ENCODE data around the gene GTF3C4.

GTF3C4 gene, protein sequence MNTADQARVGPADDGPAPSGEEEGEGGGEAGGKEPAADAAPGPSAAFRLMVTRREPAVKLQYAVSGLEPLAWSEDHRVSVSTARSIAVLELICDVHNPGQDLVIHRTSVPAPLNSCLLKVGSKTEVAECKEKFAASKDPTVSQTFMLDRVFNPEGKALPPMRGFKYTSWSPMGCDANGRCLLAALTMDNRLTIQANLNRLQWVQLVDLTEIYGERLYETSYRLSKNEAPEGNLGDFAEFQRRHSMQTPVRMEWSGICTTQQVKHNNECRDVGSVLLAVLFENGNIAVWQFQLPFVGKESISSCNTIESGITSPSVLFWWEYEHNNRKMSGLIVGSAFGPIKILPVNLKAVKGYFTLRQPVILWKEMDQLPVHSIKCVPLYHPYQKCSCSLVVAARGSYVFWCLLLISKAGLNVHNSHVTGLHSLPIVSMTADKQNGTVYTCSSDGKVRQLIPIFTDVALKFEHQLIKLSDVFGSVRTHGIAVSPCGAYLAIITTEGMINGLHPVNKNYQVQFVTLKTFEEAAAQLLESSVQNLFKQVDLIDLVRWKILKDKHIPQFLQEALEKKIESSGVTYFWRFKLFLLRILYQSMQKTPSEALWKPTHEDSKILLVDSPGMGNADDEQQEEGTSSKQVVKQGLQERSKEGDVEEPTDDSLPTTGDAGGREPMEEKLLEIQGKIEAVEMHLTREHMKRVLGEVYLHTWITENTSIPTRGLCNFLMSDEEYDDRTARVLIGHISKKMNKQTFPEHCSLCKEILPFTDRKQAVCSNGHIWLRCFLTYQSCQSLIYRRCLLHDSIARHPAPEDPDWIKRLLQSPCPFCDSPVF

DNA sequence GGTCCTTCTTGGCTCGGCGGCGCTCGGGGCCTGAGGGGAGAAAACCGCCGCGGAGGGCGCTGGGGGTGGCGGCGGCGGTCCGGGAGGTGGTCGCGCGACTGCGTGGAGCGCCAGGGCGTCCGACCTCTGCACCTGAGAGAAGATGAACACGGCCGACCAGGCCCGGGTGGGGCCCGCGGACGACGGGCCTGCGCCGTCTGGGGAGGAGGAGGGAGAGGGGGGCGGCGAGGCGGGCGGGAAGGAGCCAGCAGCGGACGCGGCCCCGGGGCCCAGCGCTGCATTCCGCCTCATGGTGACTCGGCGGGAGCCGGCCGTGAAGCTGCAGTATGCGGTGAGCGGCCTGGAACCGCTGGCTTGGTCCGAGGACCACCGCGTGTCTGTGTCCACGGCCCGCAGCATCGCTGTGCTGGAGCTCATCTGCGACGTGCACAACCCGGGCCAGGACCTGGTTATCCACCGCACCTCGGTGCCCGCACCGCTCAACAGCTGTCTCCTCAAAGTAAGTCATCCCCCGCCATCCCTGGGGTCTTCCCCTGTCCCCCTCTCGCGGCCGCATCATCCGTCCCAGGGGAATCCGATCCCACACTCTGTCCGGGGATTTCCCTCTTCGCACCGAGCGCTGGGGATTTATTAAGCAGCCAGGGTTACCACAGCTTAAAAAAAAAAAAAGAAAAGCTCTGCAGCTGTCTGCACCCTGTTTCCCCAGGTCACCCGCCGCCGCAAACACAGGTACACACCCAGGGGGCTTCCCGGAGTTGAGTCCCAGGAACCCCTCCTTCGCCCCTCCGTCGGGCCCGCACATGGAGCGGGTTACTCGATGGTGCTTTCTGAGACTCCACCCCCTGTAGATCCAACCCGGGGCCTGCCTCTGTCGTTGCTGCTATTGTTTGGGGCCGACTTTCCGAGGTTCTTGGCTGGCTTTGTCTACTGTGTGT lies at the start of gene GTF3C4:
Gene GTF3C4, plus strand, starts transcription at position 8 of the 935 bp plus-strand sequence. Its CDS starts 135 bp downstream, at position 143.
- peak; percentile 54 for DNase-seq

DNA sequence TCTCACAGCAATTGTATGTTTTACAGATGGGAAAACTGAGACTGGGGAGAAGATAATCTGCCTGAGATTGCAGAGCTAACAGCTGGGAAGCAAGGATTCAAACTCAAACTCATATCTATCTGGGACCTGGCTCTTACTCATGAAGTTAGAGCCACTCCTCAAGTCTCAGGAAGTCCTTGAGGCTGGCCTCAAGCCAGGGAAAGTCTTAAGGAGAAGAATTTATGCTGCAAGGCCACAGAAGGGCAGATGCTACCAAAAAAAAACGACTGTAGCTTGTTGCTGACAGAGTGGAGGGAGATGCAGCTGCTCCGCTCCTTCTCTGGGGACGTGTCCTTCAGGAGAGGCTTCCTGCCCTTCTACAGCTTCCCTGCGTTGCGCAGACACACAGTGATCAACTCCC lies 48.1 kb upstream of the GTF3C4 start:
- DNase-seq = peak; percentile 29

DNA sequence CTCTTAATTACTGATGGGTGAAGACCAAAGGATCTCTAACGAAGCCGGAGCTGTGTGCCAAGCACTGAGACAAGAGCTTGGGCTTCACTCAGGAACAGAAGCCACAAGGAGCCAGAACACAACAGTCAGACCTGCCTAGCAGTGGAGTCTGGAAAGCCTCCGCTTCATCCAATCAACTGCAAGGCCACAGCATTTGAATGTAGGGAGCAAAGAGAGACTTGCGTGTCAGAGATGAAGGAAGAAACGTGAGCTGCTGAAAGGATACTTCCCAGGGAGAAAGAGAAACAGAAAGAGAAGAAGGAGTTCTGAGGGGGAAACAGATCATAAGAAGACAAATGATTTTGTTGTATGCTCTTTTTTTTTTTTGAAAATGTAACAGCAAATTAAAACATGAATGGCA lies 44.0 kb upstream of the GTF3C4 start:
- DNase-seq = no peak

DNA sequence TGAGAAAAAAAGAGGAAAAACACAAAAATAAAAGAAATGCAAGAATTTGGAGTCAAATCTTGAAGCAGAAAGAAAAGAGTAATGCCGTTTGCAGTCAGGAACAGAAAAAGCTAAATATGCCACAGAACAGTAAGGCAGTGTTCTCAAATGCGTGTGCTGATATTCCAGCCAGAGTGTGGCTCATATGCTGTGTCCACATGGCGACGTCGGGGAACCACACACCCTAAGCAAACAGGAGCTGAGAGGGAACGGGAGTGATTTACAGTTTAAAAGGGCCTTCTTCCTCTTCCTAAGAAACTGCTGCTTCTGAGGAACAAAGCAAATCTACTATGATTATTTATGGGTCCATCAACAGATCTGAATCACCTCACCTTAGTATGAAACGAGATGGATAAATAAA lies 43.2 kb upstream of the GTF3C4 start:
- DNase-seq = peak; percentile 23

DNA sequence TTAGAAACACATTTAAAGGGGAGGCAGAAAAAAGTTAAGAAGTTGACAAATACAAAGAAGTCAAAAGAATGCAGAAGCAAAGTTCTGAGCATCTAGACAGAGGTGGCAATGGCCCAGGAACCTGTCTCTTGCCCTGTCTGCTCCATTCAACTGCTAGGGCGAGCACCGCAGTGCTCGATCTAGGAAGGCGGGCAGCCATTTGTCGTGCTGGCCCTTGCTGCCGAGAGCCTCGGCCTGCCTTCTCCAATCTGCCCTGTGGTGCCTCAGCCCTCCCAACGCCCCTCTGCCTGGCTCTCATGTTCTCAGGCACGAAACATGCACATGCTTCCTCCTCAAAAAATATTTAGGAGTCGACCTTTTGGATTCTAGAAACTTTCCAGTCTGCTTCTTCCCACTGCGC lies 42.7 kb upstream of the GTF3C4 start:
- DNase-seq = no peak

DNA sequence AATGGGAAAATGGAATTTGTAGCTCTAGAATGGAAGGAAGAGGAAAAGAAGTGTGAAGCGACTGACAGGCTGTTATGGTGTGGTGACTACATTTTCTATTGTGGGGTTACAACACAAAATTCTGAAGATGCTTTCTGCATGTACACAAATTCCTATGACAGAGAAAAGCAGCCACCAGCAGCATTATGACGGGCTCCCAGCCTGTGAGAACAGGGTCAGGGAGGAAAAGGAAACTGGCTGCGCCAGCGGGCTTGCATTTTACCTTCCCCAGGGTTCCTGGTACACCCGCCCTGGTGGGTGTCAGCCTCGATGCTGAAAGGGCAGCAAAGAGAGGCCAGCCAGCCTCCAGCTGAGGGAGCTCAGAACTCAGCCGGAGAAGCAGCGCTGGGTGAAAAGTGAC lies 41.5 kb upstream of the GTF3C4 start:
- DNase-seq = no peak

DNA sequence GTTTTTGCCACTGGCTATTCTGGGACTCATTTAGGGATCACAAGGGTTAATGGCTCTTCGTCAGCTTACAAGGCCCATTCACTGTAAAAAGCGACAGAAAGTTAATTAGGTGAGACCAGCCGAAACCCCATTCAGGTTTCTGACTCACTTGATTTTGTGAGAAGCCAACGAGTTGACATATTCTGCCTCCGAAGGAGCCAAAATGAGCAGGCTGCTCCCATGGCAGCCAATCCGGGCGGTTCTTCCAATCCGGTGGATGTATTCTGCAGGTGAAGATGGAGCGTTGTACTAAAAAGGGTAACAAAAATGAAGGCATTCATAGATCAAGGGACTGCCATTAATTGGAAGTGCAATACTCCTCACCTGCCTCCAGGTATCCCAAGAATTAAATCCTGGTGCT lies 40.1 kb upstream of the GTF3C4 start:
- no peak for DNase-seq

DNA sequence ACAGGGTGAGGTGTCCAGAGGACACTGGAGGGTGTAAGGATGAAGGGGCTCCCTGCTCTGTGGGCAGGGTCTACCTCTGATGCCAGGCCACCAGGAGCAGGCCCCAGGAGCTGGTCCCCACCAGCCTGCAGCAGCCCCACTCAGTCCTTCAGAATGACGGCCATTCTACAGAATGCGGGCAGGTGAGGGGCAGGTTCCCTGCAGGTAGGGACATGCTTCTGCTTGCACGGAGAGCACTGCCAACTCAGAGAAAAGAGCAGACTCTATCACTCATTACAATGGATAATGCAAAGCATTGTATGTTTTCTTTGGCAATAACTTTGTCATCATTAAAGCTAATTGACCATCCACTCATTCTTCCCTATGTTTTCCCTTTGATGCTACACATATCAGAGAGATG lies 39.5 kb upstream of the GTF3C4 start:
- DNase-seq = no peak

DNA sequence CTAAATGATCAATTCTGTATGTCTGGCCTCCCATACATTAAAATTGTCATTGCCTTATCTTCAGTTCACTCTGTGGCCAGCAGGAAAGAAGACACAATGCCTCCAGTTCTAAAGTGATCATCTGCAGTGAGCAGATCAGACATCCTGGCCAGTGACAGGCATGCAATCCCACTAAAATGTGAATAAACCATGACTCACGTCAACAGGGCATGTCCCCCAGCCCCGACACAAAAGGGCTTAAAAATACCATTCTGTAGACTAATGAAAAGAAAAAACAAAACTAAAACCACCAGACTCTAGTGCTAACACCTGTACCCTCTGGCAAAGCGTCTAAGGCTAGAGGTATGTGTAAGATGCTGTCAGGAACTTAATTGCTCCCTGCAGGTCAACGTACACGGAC lies 39.0 kb upstream of the GTF3C4 start:
- no peak for DNase-seq

DNA sequence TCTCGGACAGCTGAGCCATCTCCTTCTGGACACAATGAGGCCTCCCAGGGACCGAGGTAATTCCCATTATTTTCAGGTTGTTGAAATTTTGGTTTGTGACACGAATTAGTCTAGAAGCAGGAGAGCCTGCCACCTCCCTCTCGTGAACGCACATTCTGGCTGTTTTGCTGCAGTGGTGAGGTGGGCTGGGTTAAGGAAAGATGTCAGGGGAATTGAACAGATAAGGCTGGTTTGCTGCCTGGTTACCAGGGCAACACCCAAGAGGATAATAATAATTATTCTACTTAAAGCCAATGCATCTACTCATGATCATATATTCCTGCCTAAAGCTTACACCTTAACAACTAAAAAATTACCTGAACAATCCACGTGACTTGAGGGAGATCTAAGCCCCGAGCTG lies 38.6 kb upstream of the GTF3C4 start:
- no peak for DNase-seq

DNA sequence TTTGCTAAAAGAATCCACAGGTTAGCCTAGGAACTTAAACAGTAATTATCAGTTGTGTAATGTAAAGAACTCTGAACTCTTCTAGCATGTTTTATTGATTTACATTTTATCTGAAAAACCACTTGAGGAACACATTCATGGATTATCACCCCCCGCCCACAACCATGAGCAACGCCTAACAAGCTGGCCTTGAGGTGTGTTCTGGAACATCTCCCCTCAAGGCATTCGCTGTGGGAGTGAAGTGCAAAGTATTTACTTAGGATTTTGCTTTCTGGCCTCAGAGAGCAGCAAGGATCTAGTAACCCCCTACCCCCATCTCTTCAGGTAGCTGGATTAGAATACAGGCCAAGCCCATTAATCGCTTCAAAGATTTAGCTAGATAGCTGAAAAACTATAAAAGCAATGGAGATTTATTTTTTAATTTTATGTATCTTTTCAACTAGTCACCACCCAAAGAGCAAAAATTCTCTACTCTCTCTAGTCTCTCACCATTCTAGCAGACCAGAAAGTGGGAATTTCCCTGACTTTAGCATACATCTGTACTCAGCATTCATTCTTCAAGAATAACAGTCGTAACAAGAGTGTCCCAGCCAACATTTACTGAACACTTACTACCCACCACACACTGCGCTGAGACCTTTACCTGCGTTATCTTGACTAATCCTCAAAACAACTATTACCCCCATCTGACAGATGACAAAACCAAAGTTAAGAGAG lies 37.7 kb upstream of the GTF3C4 start:
- no peak for DNase-seq

DNA sequence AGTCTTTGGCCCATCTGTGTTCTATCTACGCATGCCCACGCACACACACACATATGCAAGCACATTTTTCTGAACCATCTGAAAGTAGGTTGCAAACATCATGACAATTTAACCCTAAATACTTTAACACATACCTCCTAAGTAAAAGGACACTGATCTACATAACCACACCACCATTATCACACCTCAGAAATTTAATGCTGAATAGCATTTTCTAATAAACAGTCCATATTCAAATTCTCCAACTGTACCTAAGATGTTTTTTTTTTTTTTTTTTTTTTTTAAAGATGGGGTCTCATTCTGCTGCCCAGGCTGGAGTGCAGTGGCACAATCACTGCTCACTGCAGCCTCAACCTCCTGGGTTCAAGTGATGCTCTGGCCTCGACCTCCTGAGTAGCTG lies 35.9 kb upstream of the GTF3C4 start:
- no peak for DNase-seq

DNA sequence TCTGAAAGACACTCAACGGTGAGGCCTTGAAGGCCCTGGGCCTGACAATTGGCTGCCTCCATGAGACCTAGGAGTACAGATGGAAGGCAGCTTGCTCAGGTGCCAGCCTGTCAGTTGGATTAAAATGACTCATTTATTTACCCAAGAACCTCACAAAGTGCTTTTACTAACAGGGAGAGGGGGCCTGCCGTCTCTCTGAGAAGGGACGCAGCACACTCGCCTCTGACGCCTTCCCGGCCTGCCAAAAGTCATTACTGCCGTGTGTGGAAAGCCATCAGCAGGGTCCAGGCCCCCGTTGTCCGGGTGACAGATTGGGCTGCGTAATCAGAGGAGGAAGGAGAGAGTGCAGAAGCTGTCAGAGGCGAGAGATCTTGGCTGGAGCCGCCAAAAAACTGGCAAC lies 32.9 kb upstream of the GTF3C4 start:
- DNase-seq = peak; percentile 98

DNA sequence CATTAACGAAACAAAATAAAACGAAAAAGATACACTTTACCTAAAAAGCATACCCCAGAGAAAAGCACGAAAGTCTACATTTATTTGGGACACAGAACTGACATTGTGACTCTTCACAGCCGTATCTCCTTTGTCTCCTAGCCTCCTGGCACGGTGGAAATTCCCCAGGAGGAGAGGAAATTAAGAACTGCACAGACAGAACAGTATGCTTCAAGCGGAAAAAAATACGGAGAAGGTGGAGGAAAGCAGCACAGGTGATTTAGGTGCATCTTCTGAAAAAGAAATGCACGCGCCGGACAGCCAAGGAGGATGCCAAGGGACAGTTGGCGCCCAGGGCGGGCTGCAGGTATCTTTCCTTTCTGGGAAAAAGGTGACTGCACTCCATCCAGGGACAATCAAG lies 32.5 kb upstream of the GTF3C4 start:
- no peak for DNase-seq

DNA sequence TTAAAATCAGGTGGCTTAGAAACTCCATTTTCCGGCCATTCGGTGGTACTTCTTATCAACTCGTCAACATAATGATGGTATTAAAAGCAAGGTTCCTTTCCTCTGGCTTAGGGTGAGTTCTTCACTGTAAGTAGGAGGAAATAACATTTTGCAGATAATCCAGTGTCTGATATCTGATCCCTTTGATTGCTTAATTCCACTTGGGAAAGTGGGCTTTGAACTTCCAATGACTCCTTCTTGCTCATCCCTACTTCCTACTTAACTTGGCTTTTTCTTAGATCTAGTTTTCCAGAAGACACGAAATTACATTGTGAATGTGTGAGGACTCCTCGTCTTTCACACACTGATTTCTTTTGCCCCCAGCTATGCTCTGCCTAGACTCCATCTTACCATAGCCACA lies 32.0 kb upstream of the GTF3C4 start:
- peak; percentile 48 for DNase-seq

DNA sequence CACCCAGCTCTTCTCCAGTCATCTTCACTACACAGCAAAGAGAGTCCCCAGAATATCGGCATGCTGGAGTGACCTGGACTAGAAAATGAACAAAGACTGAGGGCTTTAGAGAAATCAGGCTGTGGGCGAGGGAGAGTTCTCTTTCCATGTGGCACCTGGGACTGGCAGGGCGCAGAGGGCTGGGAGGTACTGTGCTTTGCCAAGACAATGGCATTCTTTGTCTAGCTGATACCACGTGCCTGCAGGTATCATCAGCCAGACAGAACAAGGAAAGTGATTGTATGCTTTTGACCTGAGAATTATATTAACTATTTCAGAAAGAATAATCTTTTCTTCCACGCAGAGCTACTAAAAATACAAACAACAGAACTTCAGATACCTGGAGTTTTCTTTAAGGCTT lies 30.9 kb upstream of the GTF3C4 start:
- DNase-seq = peak; percentile 65

DNA sequence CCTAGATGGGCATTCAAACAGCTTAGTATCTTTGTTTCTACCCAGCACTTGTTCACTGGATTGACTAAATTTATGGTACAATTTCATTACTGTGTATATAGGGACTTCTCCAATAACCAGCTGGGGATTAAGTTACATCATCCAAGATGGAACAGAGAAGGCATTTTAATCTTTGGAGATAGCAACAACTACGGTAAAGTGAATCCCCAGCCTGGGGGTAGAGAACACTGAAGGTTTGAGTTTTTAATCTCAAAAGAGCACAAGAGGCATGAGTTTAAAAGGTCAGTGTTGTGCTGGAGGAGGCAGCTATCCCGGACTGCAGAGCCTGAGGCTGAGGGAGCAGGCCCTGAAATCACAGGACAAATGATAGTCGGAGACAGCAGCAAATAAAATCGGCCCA lies 29.0 kb upstream of the GTF3C4 start:
- DNase-seq = no peak

DNA sequence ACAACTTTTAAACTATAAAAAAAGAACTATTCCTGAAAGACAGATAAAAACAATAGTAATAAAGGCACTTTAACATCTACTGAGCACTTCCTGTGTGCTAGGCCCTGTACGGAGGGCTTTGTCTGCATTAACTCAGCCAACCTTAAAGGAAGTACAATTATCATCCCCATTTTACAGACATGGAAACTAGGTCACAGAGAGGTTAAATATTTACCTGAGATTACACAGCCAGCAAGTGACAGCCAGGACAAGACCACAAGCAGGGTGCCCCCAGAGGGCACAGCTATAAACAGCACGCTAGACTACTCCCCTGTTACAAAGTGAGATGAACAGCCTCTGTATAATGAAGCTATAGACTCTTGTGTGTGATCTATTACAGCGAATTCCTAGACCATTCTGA lies 26.0 kb upstream of the GTF3C4 start:
- DNase-seq = no peak

DNA sequence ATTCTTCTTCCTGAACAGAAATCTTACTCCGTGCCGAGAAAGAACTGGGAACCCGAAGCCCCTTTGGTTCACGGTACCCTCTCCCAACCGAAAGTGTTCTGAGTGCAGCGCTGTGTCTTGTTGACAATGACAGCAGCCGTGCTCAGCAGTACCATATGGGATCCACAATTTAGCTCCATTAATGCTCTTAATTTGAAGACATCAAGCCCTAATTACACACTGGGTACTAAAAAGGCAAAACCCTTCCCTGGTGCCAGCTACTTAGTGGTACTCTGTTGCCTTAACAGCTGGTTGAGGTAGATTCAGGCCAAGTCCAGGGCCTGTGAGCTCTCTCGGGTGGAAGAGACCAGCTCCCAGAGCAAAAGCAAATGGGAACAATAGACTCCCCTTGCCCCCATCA lies 25.0 kb upstream of the GTF3C4 start:
- peak; percentile 28 for DNase-seq

DNA sequence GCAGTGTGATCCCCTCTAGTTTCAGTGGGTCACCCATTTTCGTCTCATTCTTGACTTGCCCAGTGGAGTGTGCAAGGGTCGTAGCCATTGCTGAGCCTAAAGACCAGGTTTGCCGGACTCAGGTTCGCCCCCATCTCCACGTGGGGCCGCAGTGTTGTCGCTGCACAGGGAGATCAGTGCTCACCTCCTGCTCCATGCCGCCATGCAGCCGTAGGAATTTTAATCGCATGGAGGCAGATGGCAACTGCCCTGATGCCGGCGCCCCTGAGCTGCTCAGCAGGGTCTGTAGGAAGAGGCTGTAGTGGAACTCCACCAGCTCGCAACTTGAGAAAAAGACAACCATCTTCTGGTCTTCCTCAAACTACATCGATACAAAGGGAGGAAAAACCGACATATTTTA lies 24.6 kb upstream of the GTF3C4 start:
- no peak for DNase-seq

DNA sequence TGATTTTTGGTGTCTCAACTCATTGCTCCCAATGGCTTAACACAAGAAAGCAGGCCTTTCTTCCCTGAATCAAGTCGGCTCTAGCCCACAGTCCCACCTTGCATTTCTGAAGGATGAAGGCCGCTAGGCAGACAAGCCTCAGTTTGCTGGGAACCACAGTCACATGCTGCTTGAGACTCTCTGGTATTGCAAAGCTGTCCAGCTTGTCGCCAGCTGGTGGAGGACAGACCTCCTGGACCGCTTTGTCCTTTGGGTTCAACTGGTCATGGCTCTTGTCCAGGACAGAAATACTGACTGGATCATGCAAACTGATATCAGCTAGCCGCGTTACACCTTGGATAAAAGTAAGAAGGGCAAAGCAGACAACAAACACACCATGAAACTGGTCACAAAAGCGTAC lies 23.5 kb upstream of the GTF3C4 start:
- no peak for DNase-seq

DNA sequence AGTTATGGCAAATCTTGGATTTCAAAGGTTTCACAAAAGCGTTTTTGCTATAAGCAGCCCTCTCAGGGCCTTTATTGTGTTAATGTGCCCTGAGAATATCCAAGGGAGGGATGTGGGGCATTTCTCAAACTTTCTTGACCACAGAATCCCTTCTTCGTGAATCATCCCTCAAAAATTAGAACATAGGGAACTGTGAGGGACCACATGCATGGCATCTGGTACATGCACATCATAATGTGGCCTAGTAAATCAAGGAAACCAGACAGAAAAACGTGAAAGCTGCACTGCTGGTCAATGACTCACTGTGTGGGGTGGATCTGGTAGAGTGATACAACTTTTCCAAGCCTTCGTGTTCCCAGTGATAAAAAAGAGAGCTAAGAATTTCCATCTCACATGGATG lies 22.9 kb upstream of the GTF3C4 start:
- no peak for DNase-seq

DNA sequence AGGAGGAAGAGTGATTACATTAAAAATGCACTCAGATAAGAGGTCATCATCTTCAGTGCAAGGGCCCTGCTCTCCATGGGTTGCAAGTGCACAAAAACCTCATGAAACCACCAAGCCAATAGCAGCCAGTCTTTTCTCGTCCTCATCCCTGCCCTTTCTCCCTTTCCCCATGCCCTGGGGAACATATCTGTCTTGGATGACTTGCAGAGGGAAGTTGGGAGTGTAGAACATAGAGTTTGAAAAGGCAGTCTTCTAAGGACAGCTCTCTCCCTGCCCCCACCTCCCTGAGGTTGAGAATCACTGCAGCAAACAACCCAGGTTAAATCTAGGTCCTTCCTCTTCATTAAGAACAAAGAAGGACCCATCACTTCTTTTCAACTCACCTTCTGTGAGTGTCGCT lies 22.5 kb upstream of the GTF3C4 start:
- DNase-seq = no peak

All from NCI-H1092 treated with DMSO at 0.1 percent for 48 hours (cell line).